GM10248 (cell line): ENCODE data around the gene ZNRF3.

Source experiments
- CTCF ChIA-PET: fragments of 300-600 bp; sonication (Branson Sonifier 250); formaldehyde crosslinking; extraction: SDS; loops from one replicate; lab custom pipeline; 2021; ENCODE audit warnings: antibody characterized with exemption; lab: Yijun Ruan, JAX
- POLR2A ChIA-PET: fragments of 350-650 bp; sonication (Branson Sonifier 250); formaldehyde crosslinking; extraction: SDS; loops from one replicate; lab custom pipeline; 2020; ENCODE audit warnings: antibody characterized with exemption; lab: Yijun Ruan, JAX
- DNase-seq: peaks from one replicate; pipeline ENCODE4 v3.0.0; 2012; ENCODE audit errors: extremely low spot score
- TF ChIP-seq, protein P1 (sequence below): IDR thresholded peaks from 2 replicates; pipeline ENCODE4 v1.5.1; 2012; ENCODE audit warnings: mild to moderate bottlenecking, low read depth; ENCODE audit errors: extremely low read depth, missing control alignments, control extremely low read depth

ZNRF3 gene

DNA sequence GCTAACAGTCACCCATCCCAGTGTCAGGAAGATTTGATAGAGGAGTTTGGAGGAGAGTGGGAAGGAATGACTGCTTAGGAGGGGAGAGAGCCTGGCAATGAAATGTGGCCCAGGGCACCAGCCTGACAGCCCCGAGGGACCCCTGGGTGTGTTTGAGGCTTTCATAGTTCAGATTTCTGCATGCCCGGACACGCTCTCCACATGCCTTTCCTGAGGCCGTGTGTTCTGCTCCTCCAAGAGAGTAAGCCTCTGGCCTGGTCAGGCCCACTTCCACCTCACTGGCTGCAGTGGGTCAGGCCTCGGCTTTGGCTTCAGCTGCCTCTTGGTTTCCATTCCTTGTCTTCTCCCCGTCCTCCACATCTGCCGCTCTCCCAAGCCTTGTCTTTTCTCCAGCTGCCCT lies 99.8 kb downstream of the ZNRF3 start:
- TF ChIP-seq, protein P1, sequence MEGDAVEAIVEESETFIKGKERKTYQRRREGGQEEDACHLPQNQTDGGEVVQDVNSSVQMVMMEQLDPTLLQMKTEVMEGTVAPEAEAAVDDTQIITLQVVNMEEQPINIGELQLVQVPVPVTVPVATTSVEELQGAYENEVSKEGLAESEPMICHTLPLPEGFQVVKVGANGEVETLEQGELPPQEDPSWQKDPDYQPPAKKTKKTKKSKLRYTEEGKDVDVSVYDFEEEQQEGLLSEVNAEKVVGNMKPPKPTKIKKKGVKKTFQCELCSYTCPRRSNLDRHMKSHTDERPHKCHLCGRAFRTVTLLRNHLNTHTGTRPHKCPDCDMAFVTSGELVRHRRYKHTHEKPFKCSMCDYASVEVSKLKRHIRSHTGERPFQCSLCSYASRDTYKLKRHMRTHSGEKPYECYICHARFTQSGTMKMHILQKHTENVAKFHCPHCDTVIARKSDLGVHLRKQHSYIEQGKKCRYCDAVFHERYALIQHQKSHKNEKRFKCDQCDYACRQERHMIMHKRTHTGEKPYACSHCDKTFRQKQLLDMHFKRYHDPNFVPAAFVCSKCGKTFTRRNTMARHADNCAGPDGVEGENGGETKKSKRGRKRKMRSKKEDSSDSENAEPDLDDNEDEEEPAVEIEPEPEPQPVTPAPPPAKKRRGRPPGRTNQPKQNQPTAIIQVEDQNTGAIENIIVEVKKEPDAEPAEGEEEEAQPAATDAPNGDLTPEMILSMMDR = no peak
- ChIA-PET POLR2A (no interaction called here), CTCF (interaction anchor here (1.2 kb wide), 1 partner anchor 128 kb away, joined by 3 read pairs; no protein-coding TSS in a partner anchor)
- DNase-seq = no peak

DNA sequence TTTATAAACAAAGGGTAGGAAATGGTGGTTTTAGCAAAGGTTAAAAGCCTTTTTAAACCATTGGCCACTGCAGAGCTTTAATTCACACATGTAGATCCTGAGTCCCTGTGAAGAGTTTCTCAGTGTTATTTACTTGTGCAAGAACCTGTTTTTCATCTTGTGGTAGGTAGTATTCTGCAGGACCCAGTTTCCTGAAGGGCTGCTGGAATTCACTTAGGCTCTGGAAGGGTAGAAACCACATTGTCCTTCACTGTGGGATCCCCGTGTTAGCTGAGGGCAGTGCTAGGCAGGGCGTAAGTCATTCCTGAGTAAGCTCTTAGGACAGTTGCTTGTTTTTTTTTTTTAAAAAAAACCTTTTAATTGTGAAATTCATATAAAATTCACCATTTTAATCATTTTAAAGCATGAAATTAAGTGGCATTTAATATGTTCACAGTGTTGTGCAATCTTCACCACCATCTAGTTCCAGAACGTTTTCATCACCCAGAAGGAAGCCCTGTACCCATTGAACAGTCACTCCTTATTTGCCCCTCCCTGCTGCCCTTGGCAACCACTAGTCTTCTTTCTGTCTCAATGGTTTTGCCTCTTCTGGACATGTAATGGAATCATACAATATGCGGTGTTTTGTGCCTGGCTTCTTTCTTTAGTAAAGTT lies 100.5 kb downstream of the ZNRF3 start:
- TF ChIP-seq, protein P1 = no peak
- no peak for DNase-seq
- POLR2A ChIA-PET = no interaction called here
- CTCF ChIA-PET = interaction anchor here (1.2 kb wide), 1 partner anchor 128 kb away, joined by 3 read pairs; no protein-coding TSS in a partner anchor

DNA sequence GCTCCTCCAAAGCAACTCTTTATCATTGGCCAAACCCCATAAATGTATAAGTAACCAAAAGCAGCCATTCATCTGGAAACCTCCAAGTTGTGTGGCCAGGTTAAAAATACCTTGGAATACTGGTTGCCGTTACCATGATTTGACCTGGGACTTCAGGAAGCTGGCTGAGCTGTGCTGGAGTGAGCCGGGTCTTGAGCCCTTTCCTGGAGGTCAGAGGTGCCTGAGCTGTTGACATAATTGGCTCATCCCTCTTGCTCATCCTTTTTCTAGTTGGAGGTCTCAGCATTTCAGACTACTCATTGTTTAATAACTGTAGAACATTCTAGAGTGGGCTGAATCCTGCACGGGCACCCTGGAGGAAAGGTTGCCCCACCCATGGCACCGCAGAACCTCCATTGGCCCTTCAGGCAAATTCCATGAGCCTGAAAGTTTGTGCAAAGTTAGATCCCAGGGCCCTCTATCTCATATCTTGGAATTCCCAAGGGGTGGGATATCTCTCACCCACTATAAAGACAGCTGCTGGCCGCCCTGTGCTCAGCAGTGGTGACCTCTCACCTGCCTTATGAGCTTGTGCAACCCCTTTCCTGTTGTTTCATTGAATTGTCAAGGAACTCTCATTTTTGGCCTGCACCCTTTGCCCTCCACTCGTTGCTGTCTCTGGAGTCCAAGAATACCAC lies 101.2 kb downstream of the ZNRF3 start:
- CTCF ChIA-PET = no interaction called here
- TF ChIP-seq, protein P1 = no peak
- POLR2A ChIA-PET = no interaction called here
- no peak for DNase-seq

DNA sequence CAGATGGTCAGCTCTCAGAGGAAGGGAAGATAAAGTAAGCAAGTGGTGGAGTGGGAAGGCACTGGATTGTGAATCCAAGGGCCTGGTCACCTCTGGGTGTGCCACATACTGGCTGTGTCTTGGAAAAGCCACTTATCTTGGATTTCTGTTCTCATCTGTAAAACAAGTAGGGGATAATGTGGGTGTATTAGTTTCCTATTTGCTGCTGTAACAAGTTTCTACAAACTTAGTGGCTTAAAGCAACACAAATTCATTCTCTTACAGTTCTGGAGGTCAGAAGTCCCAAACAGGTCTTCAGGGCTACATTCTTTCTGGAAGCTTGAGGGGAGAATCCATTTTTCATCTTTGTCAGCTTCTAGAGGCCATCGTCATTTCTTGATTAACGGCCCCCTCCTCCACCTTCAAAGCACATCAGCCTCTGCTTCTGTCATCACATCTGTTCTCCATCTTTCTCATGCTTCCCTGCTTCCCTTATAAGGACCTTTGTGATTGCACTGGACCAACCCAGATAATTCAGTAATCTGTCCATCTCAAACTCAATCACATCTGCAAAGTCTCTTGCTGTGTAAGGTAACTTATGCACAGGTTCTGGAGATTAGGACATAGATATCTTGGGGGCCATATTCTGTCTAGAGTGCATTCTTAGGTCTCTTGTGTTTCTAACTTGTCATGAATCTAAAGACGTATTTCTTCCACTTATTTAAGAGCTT lies 102.4 kb downstream of the ZNRF3 start:
- CTCF ChIA-PET = no interaction called here
- TF ChIP-seq, protein P1 = no peak
- POLR2A ChIA-PET = no interaction called here
- no peak for DNase-seq

DNA sequence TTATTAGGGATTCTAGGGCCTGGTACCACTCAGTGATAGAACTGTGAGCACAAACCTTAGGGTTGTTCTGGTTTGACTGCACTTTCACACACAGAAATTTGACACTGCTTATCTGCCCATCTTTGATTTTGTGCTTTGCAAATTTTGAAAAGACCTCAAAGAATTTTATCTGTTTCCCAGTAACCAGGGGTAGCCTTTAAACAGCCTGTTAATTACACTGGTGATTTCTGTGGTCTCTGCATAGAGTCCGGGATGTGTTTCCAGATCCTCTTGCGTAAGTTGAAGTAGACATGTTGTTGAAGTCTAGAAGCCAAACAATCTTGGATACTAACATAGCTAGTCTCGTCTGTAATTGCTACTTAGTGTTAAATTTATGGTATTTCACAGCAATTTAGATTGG lies 103.0 kb downstream of the ZNRF3 start:
- ChIA-PET CTCF (no interaction called here), POLR2A (no interaction called here)
- DNase-seq = no peak
- TF ChIP-seq, protein P1 = no peak

DNA sequence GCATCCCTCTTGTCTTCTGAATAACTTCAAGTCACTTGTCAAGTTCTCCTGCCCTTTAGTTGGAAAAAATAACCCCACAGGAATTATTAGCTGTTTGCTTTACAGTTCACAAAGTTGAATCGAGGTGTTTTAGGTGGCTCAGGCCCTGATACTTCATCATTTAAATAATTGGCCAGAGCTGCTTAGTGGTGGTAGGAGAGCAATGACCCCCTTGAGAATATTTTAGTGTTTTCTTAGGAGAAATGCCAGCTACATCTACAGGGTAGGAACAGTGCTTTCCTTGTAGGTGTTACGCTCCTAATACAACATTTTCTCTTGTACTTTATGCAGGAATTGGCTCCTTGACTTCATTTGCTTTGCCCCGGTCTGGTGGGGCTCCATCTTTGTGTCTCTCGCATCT lies 105.1 kb downstream of the ZNRF3 start:
- ChIA-PET CTCF (interaction anchor here (1.2 kb wide), 1 partner anchor 39 kb away, joined by 3 read pairs; no protein-coding TSS in a partner anchor), POLR2A (no interaction called here)
- no peak for DNase-seq
- TF ChIP-seq, protein P1 = no peak
